ENCODE results near the gene NME5. TPM values are rescaled to one million over a fixed set of nuclear protein-coding genes. Genes with fewer than 3 reads are reported as not detected.
"Not testable (repeated sequence)": the region's sequence is repeated elsewhere in the genome, so short reads cannot be mapped to it uniquely, and the experiment has no call there.

The NME5 gene
- total RNA-seq, 1 donor = 6.5 TPM

DNA sequence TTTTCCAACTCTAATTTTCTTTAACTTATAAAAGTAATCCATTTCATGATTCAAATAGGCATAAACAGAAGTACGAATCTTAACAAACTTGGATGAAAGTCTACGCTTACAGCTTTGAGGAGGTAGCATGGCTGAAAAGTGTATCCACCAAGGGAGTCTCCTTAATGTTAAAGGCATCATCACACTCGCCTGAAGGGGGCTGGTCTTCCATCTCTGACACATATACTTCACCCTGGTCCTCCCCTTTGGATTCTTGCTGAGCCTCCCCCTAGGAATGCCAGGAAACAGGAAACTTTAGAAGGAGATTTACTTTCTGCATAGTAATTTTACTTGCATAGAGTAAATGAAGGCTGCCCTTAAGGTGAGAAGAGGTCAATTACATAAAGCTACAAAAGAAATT is 10.3 kb upstream of the NME5 start:
- TF ChIP-seq, protein P1, sequence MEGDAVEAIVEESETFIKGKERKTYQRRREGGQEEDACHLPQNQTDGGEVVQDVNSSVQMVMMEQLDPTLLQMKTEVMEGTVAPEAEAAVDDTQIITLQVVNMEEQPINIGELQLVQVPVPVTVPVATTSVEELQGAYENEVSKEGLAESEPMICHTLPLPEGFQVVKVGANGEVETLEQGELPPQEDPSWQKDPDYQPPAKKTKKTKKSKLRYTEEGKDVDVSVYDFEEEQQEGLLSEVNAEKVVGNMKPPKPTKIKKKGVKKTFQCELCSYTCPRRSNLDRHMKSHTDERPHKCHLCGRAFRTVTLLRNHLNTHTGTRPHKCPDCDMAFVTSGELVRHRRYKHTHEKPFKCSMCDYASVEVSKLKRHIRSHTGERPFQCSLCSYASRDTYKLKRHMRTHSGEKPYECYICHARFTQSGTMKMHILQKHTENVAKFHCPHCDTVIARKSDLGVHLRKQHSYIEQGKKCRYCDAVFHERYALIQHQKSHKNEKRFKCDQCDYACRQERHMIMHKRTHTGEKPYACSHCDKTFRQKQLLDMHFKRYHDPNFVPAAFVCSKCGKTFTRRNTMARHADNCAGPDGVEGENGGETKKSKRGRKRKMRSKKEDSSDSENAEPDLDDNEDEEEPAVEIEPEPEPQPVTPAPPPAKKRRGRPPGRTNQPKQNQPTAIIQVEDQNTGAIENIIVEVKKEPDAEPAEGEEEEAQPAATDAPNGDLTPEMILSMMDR (IDR thresholded peaks at IDR 0.05; ENCODE audit: extremely low read depth, low read depth, low read length) = no peak
- H3K36me3 ChIP-seq (ENCODE audit: insufficient read depth, low read length) = no peaks in the 10 kb centered on the region
- H3K4me1 ChIP-seq (ENCODE audit: insufficient read depth, low read length) = no peaks in the 10 kb centered on the region
- H4K20me1 ChIP-seq (ENCODE audit: insufficient read depth, low read length) = no peaks in the 10 kb centered on the region
- no peaks in the 10 kb centered on the region for H3K79me2 ChIP-seq (ENCODE audit: insufficient read depth, low read length)
- no peaks in the 10 kb centered on the region for H3K9me3 ChIP-seq (ENCODE audit: low read depth, low read length)
- H2AFZ ChIP-seq (ENCODE audit: low read length) = no peak overlapping the region
- H3K4me2 ChIP-seq (ENCODE audit: insufficient read depth, low read length) = no peak overlapping the region
- H3K4me3 ChIP-seq (ENCODE audit: insufficient read depth, low read length) = no peak overlapping the region
- no peaks in the 10 kb centered on the region for H3K27me3 ChIP-seq (ENCODE audit: insufficient read depth, low read length)
- H3K27ac ChIP-seq (ENCODE audit: low read depth, low read length) = no peak overlapping the region
- no peak for DNase-seq (ENCODE audit: insufficient read length, low spot score, missing footprints)

DNA sequence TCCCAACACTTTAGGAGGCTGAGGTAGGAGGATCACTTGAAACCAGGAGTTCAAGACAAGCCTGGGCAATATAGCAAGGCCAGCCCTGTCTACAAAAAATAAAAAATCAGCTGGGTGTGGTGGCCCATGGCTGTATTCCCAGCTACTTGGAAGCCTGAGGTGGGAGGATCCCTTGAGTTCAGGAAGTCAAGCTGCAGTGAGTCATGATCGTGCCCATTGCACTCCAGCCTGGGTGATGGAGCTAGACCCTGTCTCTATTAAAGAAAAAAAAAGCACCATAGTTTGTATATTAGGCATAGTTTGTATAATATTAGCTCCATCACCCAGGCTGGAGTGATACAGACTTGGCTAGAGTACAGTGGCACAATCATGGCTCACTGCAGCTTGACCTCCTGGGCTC is 9.6 kb upstream of the NME5 start:
- peak overlapping the region; percentile 47 for H2AFZ ChIP-seq (ENCODE audit: low read length)
- H3K9me3 ChIP-seq (ENCODE audit: low read depth, low read length) = no peaks in the 10 kb centered on the region
- no peak for DNase-seq (ENCODE audit: insufficient read length, low spot score, missing footprints)

DNA sequence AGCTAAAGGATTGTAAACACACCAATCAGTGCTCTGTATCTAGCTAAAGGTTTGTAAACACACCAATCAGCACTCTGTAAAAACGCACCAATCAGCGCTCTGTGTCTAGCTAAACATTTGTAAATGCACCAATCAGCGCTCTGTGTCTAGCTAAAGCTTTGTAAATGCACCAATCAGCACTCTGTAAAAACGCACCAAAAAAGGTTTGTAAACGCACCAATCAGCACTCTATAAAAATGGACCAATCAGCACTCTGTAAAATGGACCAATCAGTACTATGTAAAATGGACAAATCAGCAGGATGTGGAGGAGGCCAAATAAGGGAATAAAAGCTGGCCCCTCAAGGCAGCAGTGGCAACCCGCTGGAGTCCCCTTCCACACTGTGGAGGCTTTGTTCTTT is 4.3 kb upstream of the NME5 start:
- H3K4me1 ChIP-seq (ENCODE audit: insufficient read depth, low read length); H3K79me2 ChIP-seq (ENCODE audit: insufficient read depth, low read length); H3K4me3 ChIP-seq (ENCODE audit: insufficient read depth, low read length); H3K9me3 ChIP-seq (ENCODE audit: low read depth, low read length); H4K20me1 ChIP-seq (ENCODE audit: insufficient read depth, low read length); H3K27ac ChIP-seq (ENCODE audit: low read depth, low read length); H3K36me3 ChIP-seq (ENCODE audit: insufficient read depth, low read length); H2AFZ ChIP-seq (ENCODE audit: low read length); H3K4me2 ChIP-seq (ENCODE audit: insufficient read depth, low read length); DNase-seq (ENCODE audit: insufficient read length, low spot score, missing footprints); H3K27me3 ChIP-seq (ENCODE audit: insufficient read depth, low read length): not testable (repeated sequence)

More for the DNA sequence above, 9.6 kb upstream of the NME5 start:
- no peaks in the 10 kb centered on the region for H3K4me1 ChIP-seq (ENCODE audit: insufficient read depth, low read length)
- no peak overlapping the region for H3K27ac ChIP-seq (ENCODE audit: low read depth, low read length)
- no peaks in the 10 kb centered on the region for H3K27me3 ChIP-seq (ENCODE audit: insufficient read depth, low read length)
- H3K79me2 ChIP-seq (ENCODE audit: insufficient read depth, low read length) = no peaks in the 10 kb centered on the region
- H3K36me3 ChIP-seq (ENCODE audit: insufficient read depth, low read length) = no peaks in the 10 kb centered on the region
- H3K4me3 ChIP-seq (ENCODE audit: insufficient read depth, low read length) = no peak overlapping the region
- TF ChIP-seq, protein P1 (IDR thresholded peaks at IDR 0.05; ENCODE audit: extremely low read depth, low read depth, low read length) = no peak
- H3K4me2 ChIP-seq (ENCODE audit: insufficient read depth, low read length) = no peak overlapping the region
- no peaks in the 10 kb centered on the region for H4K20me1 ChIP-seq (ENCODE audit: insufficient read depth, low read length)

DNA sequence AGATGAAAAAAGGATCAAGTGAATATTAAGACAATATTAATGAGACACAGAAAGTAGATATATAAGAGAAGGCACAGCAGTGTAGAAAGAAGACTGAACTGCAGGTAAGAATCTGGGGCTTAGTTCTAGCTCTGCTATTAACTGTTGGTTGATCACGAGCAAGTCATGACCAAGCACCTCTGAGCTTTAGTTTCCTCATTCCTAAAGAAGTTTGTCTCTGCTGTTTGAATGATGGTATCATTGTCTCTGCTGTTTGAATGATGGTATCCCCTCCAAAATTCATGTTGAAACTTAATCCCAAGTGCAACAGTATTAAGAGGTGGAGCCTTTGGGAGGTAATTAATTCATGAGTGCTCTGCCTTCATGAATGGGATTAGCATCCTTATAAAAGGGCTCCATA is 2.5 kb upstream of the NME5 start:
- no peaks in the 10 kb centered on the region for H3K36me3 ChIP-seq (ENCODE audit: insufficient read depth, low read length)
- H2AFZ ChIP-seq (ENCODE audit: low read length) = no peak overlapping the region
- no peaks in the 10 kb centered on the region for H4K20me1 ChIP-seq (ENCODE audit: insufficient read depth, low read length)
- H3K9me3 ChIP-seq (ENCODE audit: low read depth, low read length) = no peaks in the 10 kb centered on the region
- DNase-seq (ENCODE audit: insufficient read length, low spot score, missing footprints) = no peak
- H3K79me2 ChIP-seq (ENCODE audit: insufficient read depth, low read length) = no peaks in the 10 kb centered on the region
- no peak overlapping the region for H3K4me2 ChIP-seq (ENCODE audit: insufficient read depth, low read length)
- H3K27me3 ChIP-seq (ENCODE audit: insufficient read depth, low read length) = no peaks in the 10 kb centered on the region
- H3K4me3 ChIP-seq (ENCODE audit: insufficient read depth, low read length) = no peak overlapping the region
- TF ChIP-seq, protein P1 (IDR thresholded peaks at IDR 0.05; ENCODE audit: extremely low read depth, low read depth, low read length) = no peak
- no peaks in the 10 kb centered on the region for H3K4me1 ChIP-seq (ENCODE audit: insufficient read depth, low read length)
- H3K27ac ChIP-seq (ENCODE audit: low read depth, low read length) = no peak overlapping the region
